Activated naive CD4-positive, alpha-beta T cell treated with anti-CD3 and anti-CD28 coated beads, Interleukin-2, amount 10 ng/mL, durations not matched to agents 7 days and 5 days (primary cell): Measurements from ENCODE around the gene TIMM10B.
"Not testable (repeated sequence)": the region's sequence is repeated elsewhere in the genome, so short reads cannot be mapped to it uniquely, and the experiment has no call there.

Experiments
- CTCF ChIA-PET: fragments of 350-600 bp; sonication (Branson Sonifier 250); formaldehyde crosslinking; loops from one replicate; lab custom pipeline; 2021; ENCODE audit warnings: antibody characterized with exemption; lab: Charles Lee
- DNase-seq: peaks from one replicate; pipeline ENCODE4 v3.0.0-alpha.2; 2020
- H3K27ac Mint-ChIP-seq: one replicate; pipeline ENCODE4 v1.8.0; 2021; ENCODE audit warnings: mild to moderate bottlenecking, moderate library complexity, mixed read lengths
- H3K27me3 Mint-ChIP-seq: one replicate; pipeline ENCODE4 v1.8.0; 2021; ENCODE audit warnings: mild to moderate bottlenecking, mixed read lengths
- H3K36me3 Mint-ChIP-seq: one replicate; pipeline ENCODE4 v1.8.0; 2021; ENCODE audit warnings: mixed read lengths
- H3K4me1 Mint-ChIP-seq: one replicate; pipeline ENCODE4 v1.8.0; 2021; ENCODE audit warnings: mixed read lengths
- H3K4me3 Mint-ChIP-seq: one replicate; pipeline ENCODE4 v1.8.0; 2021; ENCODE audit warnings: mild to moderate bottlenecking, moderate library complexity, mixed read lengths
- H3K9me3 Mint-ChIP-seq: one replicate; pipeline ENCODE4 v1.8.0; 2021; ENCODE audit warnings: mixed read lengths

The TIMM10B gene

GRCh38 chr11:6502382-6502781 is 21.1 kb downstream of the TIMM10B start:
- Mint-ChIP-seq H3K9me3 (no peaks in the 10 kb centered on the region), H3K27me3 (no peaks in the 10 kb centered on the region), H3K27ac (no peak overlapping the region), H3K36me3 (peaks cover 10% of the 10 kb centered on the region), H3K4me1 (peaks cover 3% of the 10 kb centered on the region), H3K4me3 (no peak overlapping the region)
- CTCF ChIA-PET: interaction anchor here (0.7 to 4.3 kb wide), 2 partner anchors 59 to 124 kb away, joined by 3 to 21 read pairs; no protein-coding TSS in a partner anchor
- no peak for DNase-seq

- Mint-ChIP-seq H3K36me3 (peaks cover 10% of the 10 kb centered on the region), H3K27ac (no peak overlapping the region), H3K27me3 (no peaks in the 10 kb centered on the region), H3K9me3 (no peaks in the 10 kb centered on the region), H3K4me1 (peaks cover 3% of the 10 kb centered on the region), H3K4me3 (no peak overlapping the region)
- CTCF ChIA-PET: interaction anchor here (0.9 to 7.0 kb wide), 9 partner anchors 11 to 126 kb away, joined by 3 to 141 read pairs (median 4); no protein-coding TSS in a partner anchor
- DNase-seq: no peak
These were observed 22.9 kb downstream of the TIMM10B start for GRCh38 chr11:6504166-6504565.

GRCh38 chr11:6505577-6506240 is 24.4 kb downstream of the TIMM10B start:
- Mint-ChIP-seq H3K27ac (no peak overlapping the region), H3K4me1 (peaks cover 3% of the 10 kb centered on the region)
- DNase-seq: no peak

GRCh38 chr11:6516865-6517264 is 35.6 kb downstream of the TIMM10B start:
- DNase-seq: no peak
- no peaks in the 10 kb centered on the region for H3K4me1 Mint-ChIP-seq
- no peaks in the 10 kb centered on the region for H3K27me3 Mint-ChIP-seq
- H3K36me3 Mint-ChIP-seq: peaks cover 32% of the 10 kb centered on the region
- no peaks in the 10 kb centered on the region for H3K9me3 Mint-ChIP-seq
- CTCF ChIA-PET: no interaction called here
- H3K27ac Mint-ChIP-seq: no peak overlapping the region
- no peak overlapping the region for H3K4me3 Mint-ChIP-seq

More at GRCh38 chr11:6505577-6506240, 24.4 kb downstream of the TIMM10B start:
- CTCF ChIA-PET: interaction anchor here (0.7 to 7.0 kb wide), 23 partner anchors 11 to 253 kb away, joined by 3 to 141 read pairs (median 5); partner anchors contain the start of genes APBB1, HPX and TIMM10B
- H3K4me3 Mint-ChIP-seq: no peak overlapping the region
- peaks cover 13% of the 10 kb centered on the region for H3K36me3 Mint-ChIP-seq
- no peaks in the 10 kb centered on the region for H3K27me3 Mint-ChIP-seq
- H3K9me3 Mint-ChIP-seq: no peaks in the 10 kb centered on the region

- Mint-ChIP-seq H3K27ac (no peak overlapping the region), H3K9me3 (no peaks in the 10 kb centered on the region), H3K4me3 (no peak overlapping the region), H3K36me3 (peaks cover 32% of the 10 kb centered on the region), H3K4me1 (peaks cover 14% of the 10 kb centered on the region), H3K27me3 (no peaks in the 10 kb centered on the region)
- CTCF ChIA-PET: interaction anchor here (0.6 to 3.0 kb wide), 4 partner anchors 10 to 148 kb away, joined by 3 to 15 read pairs (median 3); no protein-coding TSS in a partner anchor
- DNase-seq: no peak
These were observed 39.0 kb downstream of the TIMM10B start for GRCh38 chr11:6520265-6520664.

- CTCF ChIA-PET: interaction anchor here (2.1 kb wide), 1 partner anchor 9 kb away, joined by 6 read pairs; no protein-coding TSS in a partner anchor
- not testable (repeated sequence) for H3K27ac Mint-ChIP-seq, DNase-seq, H3K27me3 Mint-ChIP-seq, H3K4me3 Mint-ChIP-seq, H3K9me3 Mint-ChIP-seq
- Mint-ChIP-seq H3K4me1 (peaks cover 28% of the 10 kb centered on the region), H3K36me3 (peaks cover 31% of the 10 kb centered on the region)
These were observed 40.6 kb downstream of the TIMM10B start for GRCh38 chr11:6521946-6522345.

GRCh38 chr11:6523253-6523652 is 42.0 kb downstream of the TIMM10B start:
- Mint-ChIP-seq H3K36me3 (peaks cover 30% of the 10 kb centered on the region), H3K4me3 (no peak overlapping the region), H3K4me1 (peaks cover 35% of the 10 kb centered on the region), H3K27me3 (no peaks in the 10 kb centered on the region), H3K27ac (no peak overlapping the region), H3K9me3 (no peaks in the 10 kb centered on the region)
- CTCF ChIA-PET: interaction anchor here (1.1 to 2.1 kb wide), 3 partner anchors 8 to 144 kb away, joined by 3 to 9 read pairs (median 6); no protein-coding TSS in a partner anchor
- no peak for DNase-seq

- Mint-ChIP-seq H3K27me3 (no peaks in the 10 kb centered on the region), H3K36me3 (peaks cover 31% of the 10 kb centered on the region), H3K9me3 (no peaks in the 10 kb centered on the region), H3K4me3 (peak overlapping the region; percentile 55), H3K4me1 (peaks cover 35% of the 10 kb centered on the region), H3K27ac (peak overlapping the region; percentile 94)
- DNase-seq: no peak
- CTCF ChIA-PET: interaction anchor here (0.8 to 1.3 kb wide), 4 partner anchors 44 to 148 kb away, joined by 3 to 4 read pairs (median 3); no protein-coding TSS in a partner anchor
These were observed 45.3 kb downstream of the TIMM10B start for GRCh38 chr11:6526411-6527135.

- CTCF ChIA-PET: interaction anchor here (0.9 to 5.6 kb wide), 11 partner anchors 10 to 229 kb away, joined by 3 to 50 read pairs (median 5); partner anchors contain the start of gene MRPL17
- no peak overlapping the region for H3K4me3 Mint-ChIP-seq
These were observed 48.0 kb downstream of the TIMM10B start for GRCh38 chr11:6529266-6529665.

GRCh38 chr11:6530848-6531247 is 49.5 kb downstream of the TIMM10B start:
- Mint-ChIP-seq H3K27ac (no peak overlapping the region), H3K4me3 (no peak overlapping the region), H3K4me1 (peaks cover 18% of the 10 kb centered on the region), H3K27me3 (no peaks in the 10 kb centered on the region), H3K36me3 (peaks cover 14% of the 10 kb centered on the region), H3K9me3 (no peaks in the 10 kb centered on the region)
- CTCF ChIA-PET: interaction anchor here (0.7 to 5.6 kb wide), 34 partner anchors 9 to 227 kb away, joined by 3 to 50 read pairs (median 5); partner anchors contain the start of genes ILK, MRPL17, RRP8 and TAF10
- DNase-seq: no peak

More at GRCh38 chr11:6529266-6529665, 48.0 kb downstream of the TIMM10B start:
- Mint-ChIP-seq H3K9me3 (no peaks in the 10 kb centered on the region), H3K36me3 (peaks cover 25% of the 10 kb centered on the region), H3K27me3 (no peaks in the 10 kb centered on the region), H3K4me1 (peaks cover 31% of the 10 kb centered on the region), H3K27ac (no peak overlapping the region)
- no peak for DNase-seq

- Mint-ChIP-seq H3K36me3 (peaks cover 11% of the 10 kb centered on the region), H3K9me3 (no peaks in the 10 kb centered on the region), H3K4me3 (no peak overlapping the region), H3K27me3 (no peaks in the 10 kb centered on the region), H3K27ac (no peak overlapping the region), H3K4me1 (peaks cover 13% of the 10 kb centered on the region)
- peak; percentile 37 for DNase-seq
- CTCF ChIA-PET: interaction anchor here (0.7 to 5.6 kb wide), 33 partner anchors 9 to 227 kb away, joined by 3 to 50 read pairs (median 5); partner anchors contain the start of genes ILK, MRPL17, RRP8 and TAF10
These were observed 50.0 kb downstream of the TIMM10B start for GRCh38 chr11:6531267-6531752.
